Kidney tubule cell (primary cell): ENCODE measurements around the gene MXRA7.
A peak's percentile ranks its signal among the peaks of the same experiment; 100 is the strongest.
"Not testable (repeated sequence)": the region's sequence is repeated elsewhere in the genome, so short reads cannot be mapped to it uniquely, and the experiment has no call there.

Experiments
- DNase-seq: peaks from one replicate; pipeline ENCODE4 v3.0.0-alpha.2; 2018; ENCODE audit warnings: low spot score

MXRA7 gene

GRCh38 chr17:76643553-76644148 is 67.1 kb downstream of the MXRA7 start, which contains the start of gene ST6GALNAC1:
TSS of gene ST6GALNAC1 (minus strand) at chr17:76643757. CDS start at chr17:76643638, 119 bp downstream.
- no peak for DNase-seq

- DNase-seq: no peak
Measured at GRCh38 chr17:76642994-76643393, 67.8 kb downstream of the MXRA7 start.

GRCh38 chr17:76642032-76642561 is 68.7 kb downstream of the MXRA7 start:
- DNase-seq: no peak

- DNase-seq: peak; percentile 61
Measured at GRCh38 chr17:76641501-76641900, 69.3 kb downstream of the MXRA7 start.

GRCh38 chr17:76640550-76641380 is 70.0 kb downstream of the MXRA7 start:
- no peak for DNase-seq

- DNase-seq: no peak
Measured at GRCh38 chr17:76638263-76638662, 72.5 kb downstream of the MXRA7 start.

GRCh38 chr17:76636486-76637206 is 74.1 kb downstream of the MXRA7 start:
- not testable (repeated sequence) for DNase-seq

- no peak for DNase-seq
Measured at GRCh38 chr17:76635659-76636360, 75.0 kb downstream of the MXRA7 start.

GRCh38 chr17:76635039-76635438 is 75.7 kb downstream of the MXRA7 start:
- DNase-seq: no peak

GRCh38 chr17:76633628-76634328 is 77.0 kb downstream of the MXRA7 start:
- DNase-seq: no peak

GRCh38 chr17:76631821-76632565 is 78.8 kb downstream of the MXRA7 start:
- no peak for DNase-seq

- DNase-seq: no peak
Measured at GRCh38 chr17:76630151-76630550, 80.6 kb downstream of the MXRA7 start.
